ENCODE measurements around the gene BCO1. TPM values are rescaled to one million over a fixed set of nuclear protein-coding genes. Genes with fewer than 3 reads are reported as not detected.

Gene BCO1
- total and polyA plus RNA-seq, 7 donors, result 0.10 TPM; not detected in 5

- ATAC-seq (no peak), DNase-seq (no peak)
- intact Hi-C loops (cut with DNase I), result no loop called here
- 94 to 97% (median 96%) methylated on average over 1 of the region's 1 CpG for WGBS, 3 donors
- H3K36me3 ChIP-seq (ENCODE audit: insufficient read depth in 1 of 2, low read depth in 1 of 2), result no peaks in the 10 kb centered on the region
- H3K4me1 ChIP-seq, result no peaks in the 10 kb centered on the region
- no peaks in the 10 kb centered on the region for H3K27me3 ChIP-seq (ENCODE audit: insufficient read depth in 3 of 3, low read length in 2 of 3)
- no peak overlapping the region for H3K27ac ChIP-seq
- no peaks in the 10 kb centered on the region for H3K9me3 ChIP-seq
- H3K4me3 ChIP-seq, result no peak overlapping the region
- no peak for TF ChIP-seq CTCF (IDR thresholded peaks at IDR 0.05)
Observed at GRCh38 chr16:81286190-81286589, 47.7 kb downstream of the BCO1 start.

GRCh38 chr16:81291117-81291516 lies 52.6 kb downstream of the BCO1 start:
- DNase-seq (no peak), ATAC-seq (no peak)
- no peak overlapping the region for H3K4me3 ChIP-seq
- H3K27ac ChIP-seq, result no peak overlapping the region
- intact Hi-C loops (cut with DNase I), result no loop called here
- H3K4me1 ChIP-seq, result no peaks in the 10 kb centered on the region
- no peaks in the 10 kb centered on the region for H3K27me3 ChIP-seq (ENCODE audit: insufficient read depth in 3 of 3, low read length in 2 of 3)
- no peaks in the 10 kb centered on the region for H3K9me3 ChIP-seq
- H3K36me3 ChIP-seq (ENCODE audit: insufficient read depth in 1 of 2, low read depth in 1 of 2), result no peaks in the 10 kb centered on the region
- TF ChIP-seq CTCF (IDR thresholded peaks at IDR 0.05), result no peak
- WGBS, 3 donors, result 87 to 88% (median 87%) methylated on average over 9 of the region's 9 CpGs

- H3K4me3 ChIP-seq, result no peak overlapping the region
- H3K27me3 ChIP-seq (ENCODE audit: insufficient read depth in 3 of 3, low read length in 2 of 3), result no peaks in the 10 kb centered on the region
- intact Hi-C loops (cut with DNase I), result no loop called here
- no peak overlapping the region for H3K27ac ChIP-seq
- H3K4me1 ChIP-seq, result no peaks in the 10 kb centered on the region
- TF ChIP-seq CTCF (IDR thresholded peaks at IDR 0.05), result no peak
- no peaks in the 10 kb centered on the region for H3K9me3 ChIP-seq
- DNase-seq (no peak), ATAC-seq (no peak)
- WGBS, 3 donors, result 85 to 89% (median 85%) methylated on average over 5 of the region's 5 CpGs
- no peaks in the 10 kb centered on the region for H3K36me3 ChIP-seq (ENCODE audit: insufficient read depth in 1 of 2, low read depth in 1 of 2)
Observed at GRCh38 chr16:81292936-81293335, 54.4 kb downstream of the BCO1 start.

GRCh38 chr16:81293909-81294802 lies 55.7 kb downstream of the BCO1 start:
- no peak for ATAC-seq
- WGBS, 3 donors, result 78 to 81% (median 79%) methylated on average over 11 of the region's 11 CpGs

More at GRCh38 chr16:81293909-81294802, 55.7 kb downstream of the BCO1 start:
- no peaks in the 10 kb centered on the region for H3K9me3 ChIP-seq
- no peak for DNase-seq
- H3K27me3 ChIP-seq (ENCODE audit: insufficient read depth in 3 of 3, low read length in 2 of 3), result no peaks in the 10 kb centered on the region
- no peak overlapping the region for H3K4me3 ChIP-seq
- H3K4me1 ChIP-seq, result no peaks in the 10 kb centered on the region
- intact Hi-C loops (cut with DNase I), result no loop called here
- no peak for TF ChIP-seq CTCF (IDR thresholded peaks at IDR 0.05)
- H3K36me3 ChIP-seq (ENCODE audit: insufficient read depth in 1 of 2, low read depth in 1 of 2), result no peaks in the 10 kb centered on the region
- H3K27ac ChIP-seq, result no peak overlapping the region
